ENCODE results near the gene ZBTB5. TPM values are rescaled to one million over a fixed set of nuclear protein-coding genes. Genes with fewer than 3 reads are reported as not detected.

Gene ZBTB5
- total and polyA plus RNA-seq, 2 of the 8 experiments (the other 6 are each of a cell fraction or from before 2014, with no cell fraction given) = 13.3 to 14.5 TPM

GRCh38 chr9:37453827-37454226 lies 11.4 kb downstream of the ZBTB5 start:
- TF ChIP-seq JUN (IDR thresholded peaks at IDR 0.05; ENCODE audit: low read depth, low read length) (no peak), SAP30 (IDR thresholded peaks at IDR 0.05; ENCODE audit: insufficient read depth, insufficient replicate concordance, low read length) (no peak), GTF2F1 (IDR thresholded peaks at IDR 0.05; ENCODE audit: borderline replicate concordance, low read depth, low read length) (no peak), E2F6 (IDR thresholded peaks at IDR 0.05) (no peak), CREB1 (IDR thresholded peaks at IDR 0.05) (no peak), TCF12 (IDR thresholded peaks at IDR 0.05; ENCODE audit: low read depth, low read length) (no peak)
- DNase-seq (ENCODE audit: low read depth in 1 of 2, low spot score in 2 of 2) = no peak
- H3K27me3 ChIP-seq (replicated peaks in 1 of 4; ENCODE audit: control insufficient read depth in 3 of 4, extremely low read depth in 1 of 4, insufficient read depth in 3 of 4, low read length in 3 of 4) = no peaks in the 10 kb centered on the region
- H3K18ac ChIP-seq (ENCODE audit: extremely low read depth, low read length) = no peak overlapping the region
- no peak overlapping the region for H2BK20ac ChIP-seq (ENCODE audit: low read length)
- H3K4ac ChIP-seq (replicated peaks; ENCODE audit: insufficient read length, low read depth, low read length) = no peak overlapping the region
- H3K23ac ChIP-seq (ENCODE audit: insufficient read length) = no peak overlapping the region
- no peak overlapping the region for H4K8ac ChIP-seq (ENCODE audit: extremely low read depth, insufficient read depth, low read length)
- H3K4me1 ChIP-seq (replicated peaks in 1 of 4; ENCODE audit: control insufficient read depth in 3 of 4, insufficient read depth in 4 of 4, low read length in 3 of 4) = peaks cover 0 to 3% (median 1%) of the 10 kb centered on the region in 4 experiments; a peak in 1 of 7 replicates
- FAIRE-seq = no peak
- ChIA-PET POLR2A (ENCODE audit: partially characterized antibody) (interaction anchor here (1.5 to 2.0 kb wide), 2 partner anchors 11 to 23 kb away, joined by 4 to 5 read pairs; partner anchors contain the start of gene ZBTB5), CTCF (ENCODE audit: partially characterized antibody) (no interaction called here)
- H3K14ac ChIP-seq (ENCODE audit: insufficient read length) = no peak overlapping the region
- peaks cover 12% of the 10 kb centered on the region for H3K79me1 ChIP-seq (ENCODE audit: low read depth, low read length)
- H3K56ac ChIP-seq (replicated peaks; ENCODE audit: insufficient read length, low read depth, low read length) = no peak overlapping the region
- H3K4me3 ChIP-seq (ENCODE audit: extremely low read depth in 1 of 4, insufficient read depth in 2 of 4, low read depth in 3 of 4, low read length in 4 of 4) = no peak overlapping the region
- no peak overlapping the region for H2BK15ac ChIP-seq (ENCODE audit: low read length)
- no peak overlapping the region for H3K27ac ChIP-seq (ENCODE audit: low read depth, low read length)
- peaks cover 18 to 33% of the 10 kb centered on the region in 2 experiments for H4K20me1 ChIP-seq (replicated peaks in 1 of 2; ENCODE audit: control insufficient read depth in 1 of 2, insufficient read depth in 2 of 2, low read length in 2 of 2)
- no peak overlapping the region for H2BK12ac ChIP-seq (ENCODE audit: low read depth, low read length)
- WGBS, 2 experiments (ENCODE audit: extremely low coverage in 1 of 2, insufficient coverage in 1 of 2, insufficient read length in 1 of 2, insufficient replicate concordance in 2 of 2, low coverage in 1 of 2, low lambda C conversion rate in 2 of 2, missing lambda C conversion rate in 1 of 2) = 86% methylated on average over 1 of the region's 1 CpG; no CpG with 5 or more reads in 1 of the 2 experiments
- no peak overlapping the region for H4K5ac ChIP-seq (ENCODE audit: insufficient read length, low read depth, low read length)
- no peak overlapping the region for H2BK120ac ChIP-seq (replicated peaks; ENCODE audit: low read depth, low read length)
- H3K9ac ChIP-seq (replicated peaks in 1 of 4; ENCODE audit: extremely low read depth in 1 of 4, low read depth in 3 of 4, low read length in 3 of 4) = no peak overlapping the region
- peaks cover 7 to 95% of the 10 kb centered on the region in 2 experiments for H3K79me2 ChIP-seq (ENCODE audit: control insufficient read depth in 1 of 2, insufficient read depth in 2 of 2, low read length in 2 of 2)
- H3K4me2 ChIP-seq (ENCODE audit: insufficient read depth in 1 of 2, low read depth in 2 of 2, low read length in 2 of 2) = no peak overlapping the region
- H3K36me3 ChIP-seq (ENCODE audit: control insufficient read depth in 2 of 4, insufficient read depth in 4 of 4, low read length in 3 of 4) = no peaks in the 10 kb centered on the region; a peak in 1 of 8 replicates
- no peaks in the 10 kb centered on the region for H3K23me2 ChIP-seq (ENCODE audit: low read depth, low read length)
- H3K9me3 ChIP-seq (ENCODE audit: insufficient read depth in 2 of 2, low read depth in 1 of 2, low read length in 1 of 2) = no peaks in the 10 kb centered on the region; a peak in 1 of 4 replicates
- no peak overlapping the region for H2BK5ac ChIP-seq (ENCODE audit: low read depth, low read length)
- H4K91ac ChIP-seq (replicated peaks; ENCODE audit: insufficient read length, low read length) = no peak overlapping the region
- H2AK5ac ChIP-seq (ENCODE audit: low read depth, low read length) = no peak overlapping the region
- H2AFZ ChIP-seq (ENCODE audit: low read length) = no peak overlapping the region

Data from H1 (cell line).